ENCODE measurements around the gene DNAL1. TPM values are rescaled to one million over a fixed set of nuclear protein-coding genes. Genes with fewer than 3 reads are reported as not detected.

Gene DNAL1
- total RNA-seq, 1 donor from 2014 or later = 5.2 TPM

GRCh38 chr14:73752297-73752992 lies 107.7 kb downstream of the DNAL1 start:
- H3K4me1 ChIP-seq (ENCODE audit: control insufficient read depth in 3 of 3, insufficient read depth in 3 of 3, low read length in 3 of 3) = peaks cover 91 to 95% (median 94%) of the 10 kb centered on the region in 3 donors
- H3K9ac ChIP-seq (ENCODE audit: low read depth in 1 of 3, low read length in 3 of 3) = peak overlapping the region in 2 of 3 donors; percentile 77 to 78
- no peaks in the 10 kb centered on the region for H3K9me3 ChIP-seq (ENCODE audit: control insufficient read depth in 3 of 3, low read length in 3 of 3)
- peaks cover 0 to 3% (median 0%) of the 10 kb centered on the region in 3 donors for H3K36me3 ChIP-seq (ENCODE audit: control insufficient read depth in 3 of 3, insufficient read depth in 3 of 3, low read length in 3 of 3)
- peak overlapping the region; percentile 89 for H3K27ac ChIP-seq (ENCODE audit: low read depth, low read length)
- H3K27me3 ChIP-seq (ENCODE audit: control insufficient read depth in 3 of 3, insufficient read depth in 3 of 3, low read length in 3 of 3) = no peaks in the 10 kb centered on the region
- H3K4me3 ChIP-seq (ENCODE audit: low read length in 3 of 3) = peak overlapping the region in 2 of 3 donors; percentile 6 to 31

Small RNA genes lying within 50 kb of the gene (small RNA-seq; reads per million reads assigned to genes)
- not detected for gene RNU6-240P

Other genes with a start within 250 kb of the DNAL1 start
- 17.2 TPM for gene NUMB, start 186.4 kb upstream of the DNAL1 start, total RNA-seq
- 11.0 TPM for gene RIOX1, start 154.1 kb upstream of the DNAL1 start, total RNA-seq
- 2.1 TPM for gene ACOT1, start 107.8 kb upstream of the DNAL1 start, total RNA-seq
- under 0.01 TPM for gene HEATR4, start 86.0 kb upstream of the DNAL1 start, total RNA-seq
- gene ACOT2, start 75.8 kb upstream of the DNAL1 start, total RNA-seq = 38.6 TPM
- 0.52 TPM for gene ACOT4, start 53.1 kb upstream of the DNAL1 start, total RNA-seq
- not detected for gene ACOT6, start 32.5 kb upstream of the DNAL1 start, total RNA-seq
- gene PNMA1, start 69.4 kb downstream of the DNAL1 start, total RNA-seq = 15.1 TPM
- 5.7 TPM for gene PTGR2, start 206.8 kb downstream of the DNAL1 start, total RNA-seq
- 71.0 TPM for gene ZNF410, start 241.9 kb downstream of the DNAL1 start, total RNA-seq

Measured in skeletal muscle tissue (tissue), 5 donors.